ENCODE data around the gene VCPKMT.

DNA sequence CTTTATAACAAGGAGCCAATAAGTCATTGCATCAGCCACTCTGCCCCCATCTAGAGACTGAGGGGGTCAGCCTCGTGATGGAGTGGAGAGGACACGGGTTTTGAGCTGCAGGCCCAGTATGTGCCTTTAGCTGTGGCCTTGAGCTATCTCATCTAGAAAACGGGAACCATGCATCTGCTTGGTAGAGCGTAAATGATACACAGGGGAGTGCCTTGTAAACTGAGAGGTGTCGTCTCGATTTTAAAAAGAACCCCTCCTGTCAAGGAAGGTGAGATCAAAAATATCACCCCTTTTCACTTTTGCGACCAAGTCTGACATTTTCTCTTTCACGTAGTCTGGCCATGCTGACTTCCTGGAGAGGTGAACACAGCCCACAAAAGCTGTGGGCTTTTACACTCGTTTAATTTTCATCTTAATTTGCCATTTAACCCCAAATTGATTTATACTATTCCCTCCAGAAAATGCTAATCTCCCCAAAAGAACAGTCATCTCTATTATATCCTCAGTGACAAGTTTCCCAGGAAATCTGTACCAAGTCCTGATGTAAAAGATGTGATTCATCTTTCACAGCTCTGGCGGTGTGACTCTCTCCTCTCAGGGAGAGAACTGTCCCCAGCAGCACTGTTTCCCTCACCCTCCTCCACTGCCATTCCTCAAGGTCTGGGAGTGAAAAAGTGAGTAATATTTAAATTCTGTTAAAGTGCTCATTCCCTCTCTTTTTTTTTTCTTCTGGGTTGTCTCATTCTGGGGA, 30.6 kb downstream of the VCPKMT start:
- TF ChIP-seq, protein P1, sequence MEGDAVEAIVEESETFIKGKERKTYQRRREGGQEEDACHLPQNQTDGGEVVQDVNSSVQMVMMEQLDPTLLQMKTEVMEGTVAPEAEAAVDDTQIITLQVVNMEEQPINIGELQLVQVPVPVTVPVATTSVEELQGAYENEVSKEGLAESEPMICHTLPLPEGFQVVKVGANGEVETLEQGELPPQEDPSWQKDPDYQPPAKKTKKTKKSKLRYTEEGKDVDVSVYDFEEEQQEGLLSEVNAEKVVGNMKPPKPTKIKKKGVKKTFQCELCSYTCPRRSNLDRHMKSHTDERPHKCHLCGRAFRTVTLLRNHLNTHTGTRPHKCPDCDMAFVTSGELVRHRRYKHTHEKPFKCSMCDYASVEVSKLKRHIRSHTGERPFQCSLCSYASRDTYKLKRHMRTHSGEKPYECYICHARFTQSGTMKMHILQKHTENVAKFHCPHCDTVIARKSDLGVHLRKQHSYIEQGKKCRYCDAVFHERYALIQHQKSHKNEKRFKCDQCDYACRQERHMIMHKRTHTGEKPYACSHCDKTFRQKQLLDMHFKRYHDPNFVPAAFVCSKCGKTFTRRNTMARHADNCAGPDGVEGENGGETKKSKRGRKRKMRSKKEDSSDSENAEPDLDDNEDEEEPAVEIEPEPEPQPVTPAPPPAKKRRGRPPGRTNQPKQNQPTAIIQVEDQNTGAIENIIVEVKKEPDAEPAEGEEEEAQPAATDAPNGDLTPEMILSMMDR (conservative IDR thresholded peaks at IDR 0.05; ENCODE audit: low read length): no peak
- no peak for TF ChIP-seq EZH2phosphoT487 (IDR thresholded peaks at IDR 0.05; ENCODE audit: borderline replicate concordance, low read depth, low read length)

Data from OCI-LY7 (cell line).